ENCODE data around the gene GAGE12G.
"Not testable (repeated sequence)": the region's sequence is repeated elsewhere in the genome, so short reads cannot be mapped to it uniquely, and the experiment has no call there.

Gene GAGE12G

GRCh38 chrX:49570100-49570499 lies at the start of gene GAGE12G:
GAGE12G (plus strand) TSS chrX:49570400; CDS start chrX:49571555, 1,155 bp downstream.
- not testable (repeated sequence) for H3K4me3 ChIP-seq (ENCODE audit: low read depth, low read length)

GRCh38 chrX:49531877-49532276 lies 38.3 kb upstream of the GAGE12G start, which contains the start of gene GAGE12C:
GAGE12C (plus strand) TSS chrX:49532177; CDS start chrX:49533332, 1,155 bp downstream.
- not testable (repeated sequence) for H3K4me3 ChIP-seq (ENCODE audit: low read depth, low read length)

- H3K4me3 ChIP-seq (ENCODE audit: low read depth, low read length), result not testable (repeated sequence)
Measured at GRCh38 chrX:49541433-49541832, 28.8 kb upstream of the GAGE12G start, which contains the start of gene GAGE12D. GAGE12D (plus strand) TSS chrX:49541733; CDS start chrX:49542888, 1,155 bp downstream.

- not testable (repeated sequence) for H3K4me3 ChIP-seq (ENCODE audit: low read depth, low read length)
Measured at GRCh38 chrX:49550989-49551388, 19.2 kb upstream of the GAGE12G start, which contains the start of gene GAGE12E. GAGE12E (plus strand) TSS chrX:49551289; CDS start chrX:49552444, 1,155 bp downstream.

GRCh38 chrX:49560542-49560941 lies 9.7 kb upstream of the GAGE12G start, which contains the start of gene GAGE12F:
GAGE12F (plus strand) TSS chrX:49560842; CDS start chrX:49561997, 1,155 bp downstream.
- not testable (repeated sequence) for H3K4me3 ChIP-seq (ENCODE audit: low read depth, low read length)

GRCh38 chrX:49568728-49569127 lies 1.5 kb upstream of the GAGE12G start:
- H3K4me3 ChIP-seq (ENCODE audit: low read depth, low read length), result not testable (repeated sequence)

GRCh38 chrX:49569152-49569551 lies 1.0 kb upstream of the GAGE12G start:
- H3K4me3 ChIP-seq (ENCODE audit: low read depth, low read length), result not testable (repeated sequence)

GRCh38 chrX:49579649-49580048 lies 9.4 kb downstream of the GAGE12G start, which contains the start of gene GAGE12H:
GAGE12H (plus strand) TSS chrX:49579949; CDS start chrX:49581104, 1,155 bp downstream.
- not testable (repeated sequence) for H3K4me3 ChIP-seq (ENCODE audit: low read depth, low read length)

- H3K4me3 ChIP-seq (ENCODE audit: low read depth, low read length), result not testable (repeated sequence)
Measured at GRCh38 chrX:49589196-49589595, 19.0 kb downstream of the GAGE12G start, which contains the start of gene GAGE2A. GAGE2A (plus strand) TSS chrX:49589496; CDS start chrX:49590651, 1,155 bp downstream.

- not testable (repeated sequence) for H3K4me3 ChIP-seq (ENCODE audit: low read depth, low read length)
Measured at GRCh38 chrX:49589769-49590478, 19.7 kb downstream of the GAGE12G start.

- not testable (repeated sequence) for H3K4me3 ChIP-seq (ENCODE audit: low read depth, low read length)
Measured at GRCh38 chrX:49590488-49590887, 20.3 kb downstream of the GAGE12G start.

GRCh38 chrX:49598720-49599119 lies 28.5 kb downstream of the GAGE12G start, which contains the start of gene GAGE1:
GAGE1 (plus strand) TSS chrX:49599020; CDS start chrX:49600175, 1,155 bp downstream.
- H3K4me3 ChIP-seq (ENCODE audit: low read depth, low read length), result not testable (repeated sequence)

GRCh38 chrX:49610718-49611310 lies 40.6 kb downstream of the GAGE12G start:
- H3K4me3 ChIP-seq (ENCODE audit: low read depth, low read length), result no peak overlapping the region
- TF ChIP-seq CTCF (IDR thresholded peaks at IDR 0.05; ENCODE audit: borderline replicate concordance, insufficient read depth, low read depth, low read length), result no peak

- no peak overlapping the region for H3K4me3 ChIP-seq (ENCODE audit: low read depth, low read length)
- TF ChIP-seq CTCF (IDR thresholded peaks at IDR 0.05; ENCODE audit: borderline replicate concordance, insufficient read depth, low read depth, low read length), result no peak
Measured at GRCh38 chrX:49618574-49618973, 48.4 kb downstream of the GAGE12G start.

Data from GM12875 (cell line).